Inferior parietal cortex (tissue), 1 donor: ENCODE results near the gene TMEM134.

ENCODE experiments used
- DNase-seq: peaks from one replicate; pipeline ENCODE4 v3.0.0-alpha.2; 2016; ENCODE audit errors: extremely low spot score

The TMEM134 gene

DNA sequence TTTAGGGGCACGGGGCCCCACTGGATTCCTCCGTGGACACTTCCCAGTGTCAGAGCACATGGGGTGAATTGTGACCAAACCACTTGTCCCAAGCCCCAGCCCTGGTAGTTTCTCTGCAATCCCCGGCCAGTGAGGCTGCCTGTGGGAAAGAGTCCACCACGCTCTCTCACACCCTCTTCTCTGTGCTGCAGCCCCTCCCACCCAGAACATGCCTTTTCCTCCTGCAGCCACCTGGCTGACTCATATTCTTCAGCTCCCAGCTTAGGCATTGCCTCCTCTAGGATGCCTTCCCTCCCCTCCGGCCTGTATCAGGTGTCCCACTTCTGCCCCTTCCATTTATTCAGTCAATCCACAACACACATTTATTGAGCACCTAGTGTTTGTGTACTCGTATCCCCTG lies 46.2 kb downstream of the TMEM134 start:
- no peak for DNase-seq

- no peak for DNase-seq
These were observed 47.5 kb downstream of the TMEM134 start for GRCh38 chr11:67421430-67422031.

DNA sequence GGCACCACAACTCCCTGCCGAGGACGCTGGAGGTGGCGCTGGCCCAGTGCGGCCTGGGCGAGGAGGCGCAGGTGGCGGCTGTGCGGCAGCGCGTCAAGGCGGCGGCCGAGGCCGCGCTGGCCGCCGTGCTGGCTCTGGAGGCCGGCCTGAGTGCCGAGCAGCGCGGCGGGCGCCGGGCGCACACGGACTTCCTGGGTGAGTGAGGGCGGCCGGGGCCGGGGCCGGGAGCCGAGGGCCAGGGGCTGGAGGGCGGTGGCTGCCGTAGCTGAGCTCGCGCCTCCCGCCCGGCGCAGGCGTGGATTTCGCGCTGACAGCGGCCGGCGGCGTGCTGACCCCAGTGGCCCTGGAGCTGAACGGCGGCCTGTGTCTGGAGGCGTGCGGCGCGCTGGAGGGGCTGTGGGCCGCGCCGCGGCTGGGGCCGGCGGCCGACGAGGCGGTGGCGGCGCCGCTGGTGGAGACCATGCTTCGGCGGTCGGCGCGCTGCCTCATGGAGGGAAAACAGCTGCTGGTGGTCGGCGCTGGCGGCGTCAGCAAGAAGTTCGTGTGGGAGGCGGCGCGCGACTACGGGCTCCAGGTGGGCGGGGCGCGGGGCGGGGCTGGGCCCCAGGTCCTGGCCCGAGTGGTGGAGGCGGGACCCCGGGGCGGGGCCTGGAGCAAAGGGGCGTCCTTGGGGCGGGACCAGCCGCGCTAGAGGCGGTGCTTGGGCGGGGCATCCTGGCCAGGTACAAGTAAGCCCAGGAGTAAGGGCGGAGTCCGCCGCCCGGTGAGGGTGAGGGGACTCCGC lies 48.2 kb downstream of the TMEM134 start:
- peak; percentile 78 for DNase-seq

- DNase-seq = no peak
These were observed 48.9 kb downstream of the TMEM134 start for GRCh38 chr11:67420147-67420645.

DNA sequence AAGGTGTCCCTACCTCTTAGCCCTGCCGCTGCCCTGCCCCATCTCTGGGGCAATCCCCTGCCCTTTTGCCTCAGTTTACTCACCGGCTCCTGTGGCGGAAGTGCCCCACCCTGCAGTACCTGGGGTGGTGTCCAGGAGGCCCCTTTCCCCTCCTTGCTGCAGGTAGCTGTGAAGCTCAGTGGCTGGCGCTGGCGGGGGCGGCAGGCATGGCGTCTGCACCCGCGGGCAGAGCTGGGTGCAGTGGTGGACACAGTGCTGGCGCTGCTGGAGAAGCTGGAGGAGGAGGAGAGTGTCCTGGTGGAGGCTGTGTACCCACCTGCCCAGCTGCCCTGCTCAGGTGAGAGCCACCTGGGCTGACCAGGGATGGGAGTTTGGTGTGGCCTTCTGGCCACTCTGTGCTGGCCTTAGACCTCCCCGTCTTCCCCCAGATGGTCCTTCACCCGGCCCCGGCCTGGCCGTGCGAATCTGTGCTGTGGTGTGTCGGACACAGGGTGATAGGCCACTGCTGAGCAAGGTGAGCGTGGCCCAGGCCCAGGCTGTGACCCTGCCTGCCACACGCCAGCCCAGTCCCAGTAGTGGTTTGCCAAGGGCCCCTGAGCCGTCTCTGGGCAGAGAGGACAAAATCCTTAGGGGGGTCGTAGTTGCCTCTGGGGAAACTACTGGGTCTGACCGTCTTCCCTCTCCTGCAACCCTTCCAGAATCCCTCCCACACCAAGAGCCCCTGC lies 49.6 kb downstream of the TMEM134 start:
- DNase-seq = no peak

DNA sequence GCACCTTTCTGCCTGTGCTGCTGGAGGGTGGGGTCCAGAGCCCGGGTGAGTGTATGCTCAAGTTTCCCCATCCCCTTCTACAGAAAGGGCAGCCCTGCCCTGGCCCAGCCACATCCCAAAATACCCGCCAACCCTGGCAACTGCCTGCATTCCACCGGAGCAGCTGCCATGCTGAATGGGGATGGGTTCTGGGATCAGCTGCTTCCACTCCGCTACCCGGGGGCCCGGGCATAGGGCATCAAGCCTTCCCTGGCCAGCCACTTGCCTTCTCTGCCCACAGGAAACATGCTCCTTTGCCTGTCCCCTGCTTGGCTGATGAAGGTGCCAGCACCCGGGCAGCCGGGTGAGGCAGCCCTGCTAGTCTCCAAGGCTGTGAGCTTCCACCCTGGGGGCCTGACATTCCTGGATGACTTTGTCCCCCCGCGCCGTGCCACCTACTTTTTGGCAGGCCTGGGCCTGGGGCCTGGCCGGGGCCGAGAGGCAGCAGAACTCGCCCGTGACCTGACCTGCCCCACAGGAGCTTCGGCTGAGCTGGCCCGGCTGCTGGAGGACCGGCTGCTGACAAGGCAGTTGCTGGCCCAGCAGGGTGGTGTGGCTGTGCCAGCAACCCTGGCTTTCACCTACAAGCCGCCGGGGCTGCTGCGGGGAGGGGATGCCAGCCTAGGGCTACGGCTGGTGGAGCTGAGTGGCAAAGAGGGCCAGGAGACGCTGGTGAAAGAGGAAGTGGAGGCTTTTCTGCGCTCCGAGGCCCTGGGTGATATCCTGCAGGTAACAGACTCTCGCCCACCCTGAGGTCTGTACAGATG lies 50.4 kb downstream of the TMEM134 start:
- no peak for DNase-seq

DNA sequence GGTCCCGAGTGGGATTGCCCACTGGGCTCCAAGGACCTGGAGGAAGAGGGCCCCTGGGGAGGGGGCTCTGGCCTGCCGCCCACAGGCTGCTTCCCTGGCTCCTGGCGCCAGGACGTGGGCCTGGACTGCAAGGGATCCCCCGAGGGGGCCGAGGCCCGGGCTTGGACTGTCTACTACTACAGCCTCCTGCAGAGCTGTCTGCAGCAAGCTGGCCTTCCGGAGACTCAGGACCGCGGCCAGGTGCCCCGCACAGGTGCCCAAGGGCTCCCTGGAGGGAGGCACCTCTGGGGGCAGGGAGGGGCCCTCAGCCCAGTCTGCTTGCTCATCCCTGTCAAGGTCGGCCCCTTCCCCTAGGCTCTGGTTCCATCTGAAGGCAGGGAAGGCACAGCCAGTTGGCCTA lies 51.6 kb downstream of the TMEM134 start:
- DNase-seq = no peak

GRCh38 chr11:67416416-67417335 lies 52.4 kb downstream of the TMEM134 start:
- DNase-seq = no peak

DNA sequence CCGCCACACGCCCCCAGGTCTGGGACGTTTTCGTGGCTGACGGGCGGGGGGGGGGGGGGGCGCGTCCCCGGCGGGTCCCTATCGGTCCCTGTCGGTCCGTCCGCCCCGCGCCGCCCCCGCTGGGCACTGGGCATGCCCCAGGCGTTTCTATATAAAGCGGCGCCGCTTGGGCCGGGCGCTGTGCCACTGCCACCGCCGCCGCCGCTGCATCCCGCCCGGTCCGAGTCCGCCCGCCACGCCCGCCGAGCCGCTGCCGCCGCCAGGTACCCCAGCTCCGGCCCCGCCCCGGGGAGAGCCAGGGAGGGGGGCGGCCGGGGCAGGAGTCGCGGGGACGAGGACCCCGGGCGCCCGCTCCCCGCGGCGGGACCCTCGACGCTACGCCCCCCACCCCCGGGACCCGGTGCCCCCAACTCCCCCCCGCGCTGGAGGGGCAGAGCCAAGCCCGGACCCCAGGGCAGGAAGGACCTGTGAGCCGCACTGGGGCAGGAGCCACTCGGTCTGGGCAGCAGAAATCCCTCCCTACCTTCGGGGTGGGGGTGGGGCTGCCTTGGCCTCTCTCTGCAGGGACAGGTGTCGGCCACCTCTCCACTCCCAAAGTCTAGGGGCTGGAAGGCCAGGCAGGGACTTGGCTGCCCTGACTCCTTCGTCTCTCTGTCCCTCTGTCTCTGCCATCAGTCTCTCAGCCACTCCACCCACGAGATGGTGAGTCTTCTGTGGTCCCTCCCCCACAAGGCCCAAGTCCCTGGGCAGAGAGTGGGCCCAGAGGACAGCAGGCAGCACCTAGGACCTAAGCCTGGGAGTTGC lies 53.3 kb downstream of the TMEM134 start, which contains the start of gene CARNS1:
TSS of gene CARNS1 (plus strand) at position 178 of the 804 bp plus-strand sequence. CDS start at position 700, 522 bp downstream.
- no peak for DNase-seq

- DNase-seq = no peak
These were observed 55.7 kb downstream of the TMEM134 start for GRCh38 chr11:67413266-67413849.

- DNase-seq = no peak
These were observed 56.4 kb downstream of the TMEM134 start for GRCh38 chr11:67412495-67413179.

GRCh38 chr11:67411785-67412152 lies 57.3 kb downstream of the TMEM134 start:
- no peak for DNase-seq
